Fibroblast of the conjunctiva (primary cell): ENCODE results near the gene HDAC8.
A peak's percentile ranks its signal among the peaks of the same experiment; 100 is the strongest.

Experiments
- DNase-seq: peaks from one replicate; pipeline ENCODE4 v3.0.0-alpha.2; 2010; ENCODE audit warnings: low read depth

Gene HDAC8

GRCh38 chrX:72316408-72317110 lies 256.1 kb downstream of the HDAC8 start:
- DNase-seq = no peak

DNA sequence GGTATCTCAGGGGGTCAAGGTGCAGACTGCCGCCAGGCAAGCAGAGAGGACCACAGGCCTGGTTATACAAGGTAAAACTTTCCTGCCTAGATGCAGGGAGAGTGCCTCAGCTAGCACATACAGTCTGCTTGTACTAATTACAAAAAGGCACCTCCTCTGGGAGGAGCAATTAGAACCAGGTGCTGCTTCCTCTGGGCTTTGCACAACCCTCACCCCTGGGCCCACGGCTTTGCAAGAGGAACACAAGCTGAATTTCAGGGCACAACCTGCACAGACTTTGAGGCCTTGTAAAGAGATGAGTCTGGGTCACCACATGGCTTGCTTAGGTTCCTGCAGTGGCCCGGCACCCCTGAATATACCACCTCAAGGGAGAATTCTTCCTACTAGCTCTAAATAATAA lies 257.8 kb downstream of the HDAC8 start:
- DNase-seq = no peak

DNA sequence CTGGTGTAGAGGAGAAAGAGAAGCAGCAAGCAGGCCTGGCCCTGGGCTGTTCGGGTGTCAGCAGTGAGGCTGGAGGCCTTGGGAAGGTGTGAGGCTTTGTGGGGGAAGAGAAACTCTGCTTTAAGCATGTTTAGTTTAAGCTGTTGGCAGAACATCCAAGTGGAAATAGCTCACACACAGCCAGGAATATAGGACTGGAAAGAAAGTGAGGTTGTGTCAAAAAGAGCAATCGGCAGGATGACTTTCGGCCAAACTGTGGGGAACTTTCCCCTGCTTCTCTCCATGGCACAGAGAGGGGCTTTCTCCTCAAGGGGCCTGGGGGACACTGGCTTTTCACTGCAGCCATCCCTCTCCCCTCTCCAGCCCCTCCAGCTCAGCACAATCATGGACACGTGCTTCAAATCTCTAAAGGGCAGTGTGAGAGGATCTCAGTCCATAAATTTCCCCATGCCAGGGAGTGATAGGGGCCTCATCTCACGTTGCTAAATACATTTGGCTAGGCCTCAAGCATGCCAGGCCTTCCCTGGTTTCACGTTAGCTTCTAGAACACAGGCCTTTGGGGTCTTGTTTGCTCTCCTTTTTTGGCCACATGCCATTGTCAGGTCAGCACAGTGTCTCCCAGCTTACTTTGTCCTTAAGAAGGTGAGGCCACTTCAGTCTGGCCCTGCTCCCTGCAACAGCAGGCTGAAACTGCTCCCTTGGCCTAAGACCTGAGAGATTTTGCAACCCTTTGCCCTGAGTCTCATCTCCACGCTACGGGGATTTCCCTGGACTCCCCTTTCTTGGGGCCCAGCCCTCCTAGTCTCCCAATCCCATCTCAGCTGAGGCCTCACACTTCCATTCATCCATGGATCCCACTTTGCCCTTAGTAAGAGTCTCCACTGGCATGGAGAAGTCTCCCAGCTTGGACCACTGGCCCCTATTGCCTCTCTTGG lies 258.7 kb downstream of the HDAC8 start:
- no peak for DNase-seq

DNA sequence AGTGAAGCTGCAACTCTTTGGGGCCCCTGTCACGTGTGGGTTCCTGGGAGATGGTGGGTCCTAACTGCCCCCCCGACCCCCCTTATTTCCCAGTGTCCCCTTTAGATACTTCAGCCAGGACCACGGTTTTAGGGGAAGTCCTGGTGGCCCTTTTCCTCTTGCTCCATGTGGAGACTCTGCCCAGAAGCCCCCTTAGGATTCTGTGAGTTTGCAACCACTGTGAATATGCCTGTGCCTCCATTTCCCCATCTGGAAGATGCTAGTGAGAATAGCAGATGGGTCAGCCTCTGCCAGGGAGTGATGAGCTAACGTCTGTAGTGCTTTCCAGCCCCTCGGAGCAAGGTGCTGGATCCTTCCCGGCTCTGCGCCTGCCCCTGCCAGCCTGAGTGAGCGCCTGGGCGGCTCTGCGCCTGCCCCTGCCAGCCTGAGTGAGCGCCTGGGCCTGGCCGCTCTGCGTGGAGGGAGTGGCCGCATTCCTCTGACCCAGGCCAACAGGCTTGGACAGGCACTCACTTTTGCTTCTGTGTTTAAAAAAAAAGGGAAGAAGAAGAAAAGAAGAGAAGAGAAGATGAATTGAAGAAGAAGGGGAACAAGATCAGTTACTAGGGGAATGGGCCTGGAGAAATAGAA lies 260.2 kb downstream of the HDAC8 start:
- no peak for DNase-seq

GRCh38 chrX:72309297-72310071 lies 263.2 kb downstream of the HDAC8 start:
- no peak for DNase-seq

GRCh38 chrX:72308566-72309296 lies 263.9 kb downstream of the HDAC8 start:
- peak; percentile 33 for DNase-seq

- DNase-seq = no peak
Observed at GRCh38 chrX:72308209-72308565, 264.5 kb downstream of the HDAC8 start.

GRCh38 chrX:72307646-72308051 lies 265.0 kb downstream of the HDAC8 start:
- DNase-seq = no peak

DNA sequence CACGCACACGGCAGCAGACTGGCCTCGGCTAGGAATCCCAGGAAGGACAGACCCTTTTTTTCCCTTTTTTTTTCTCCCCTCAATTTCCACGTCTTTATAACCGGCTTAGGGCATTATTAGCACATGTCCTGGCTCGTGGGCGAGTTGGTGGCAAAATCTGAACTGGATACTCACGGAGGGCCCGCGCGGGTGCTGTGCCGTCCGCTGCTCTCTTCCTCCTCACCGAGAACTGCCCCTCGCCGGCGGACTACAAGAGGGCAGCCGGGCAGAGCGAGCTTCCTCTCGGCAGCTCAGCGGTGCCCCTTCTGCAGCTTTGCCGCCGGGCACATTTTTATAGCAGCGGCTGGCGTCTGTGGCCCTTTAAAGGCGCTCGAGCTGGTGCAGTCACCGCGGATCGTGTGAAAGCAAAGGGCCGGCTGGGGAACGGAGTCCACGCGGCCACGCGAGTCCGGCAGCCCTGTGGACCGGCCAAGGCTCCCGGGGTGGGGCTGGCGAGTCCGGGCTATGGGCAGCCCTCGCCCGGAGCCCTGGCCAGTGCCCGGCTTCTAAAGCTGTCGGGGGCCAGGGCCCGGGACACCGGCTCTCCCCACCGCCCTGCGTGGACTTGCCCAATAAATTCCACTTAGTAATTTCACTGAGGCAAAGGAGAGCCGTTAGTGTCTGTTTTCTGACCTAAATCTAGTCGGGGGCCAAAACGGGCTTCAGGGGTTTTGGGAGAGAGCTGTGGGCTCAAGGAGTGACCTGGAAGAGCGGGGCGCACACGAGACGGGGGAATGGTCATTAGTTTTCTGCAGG lies 265.6 kb downstream of the HDAC8 start:
- DNase-seq = peak; percentile 30

GRCh38 chrX:72306085-72306801 lies 266.4 kb downstream of the HDAC8 start:
- DNase-seq = no peak

GRCh38 chrX:72305286-72306084 lies 267.2 kb downstream of the HDAC8 start, which contains the start of gene CITED1:
Gene CITED1 (minus strand): TSS chrX:72305914. CDS start chrX:72302869, 3,045 bp downstream.
- no peak for DNase-seq

GRCh38 chrX:72304877-72305276 lies 267.8 kb downstream of the HDAC8 start:
- no peak for DNase-seq

GRCh38 chrX:72301781-72302180 lies 270.9 kb downstream of the HDAC8 start:
- no peak for DNase-seq

DNA sequence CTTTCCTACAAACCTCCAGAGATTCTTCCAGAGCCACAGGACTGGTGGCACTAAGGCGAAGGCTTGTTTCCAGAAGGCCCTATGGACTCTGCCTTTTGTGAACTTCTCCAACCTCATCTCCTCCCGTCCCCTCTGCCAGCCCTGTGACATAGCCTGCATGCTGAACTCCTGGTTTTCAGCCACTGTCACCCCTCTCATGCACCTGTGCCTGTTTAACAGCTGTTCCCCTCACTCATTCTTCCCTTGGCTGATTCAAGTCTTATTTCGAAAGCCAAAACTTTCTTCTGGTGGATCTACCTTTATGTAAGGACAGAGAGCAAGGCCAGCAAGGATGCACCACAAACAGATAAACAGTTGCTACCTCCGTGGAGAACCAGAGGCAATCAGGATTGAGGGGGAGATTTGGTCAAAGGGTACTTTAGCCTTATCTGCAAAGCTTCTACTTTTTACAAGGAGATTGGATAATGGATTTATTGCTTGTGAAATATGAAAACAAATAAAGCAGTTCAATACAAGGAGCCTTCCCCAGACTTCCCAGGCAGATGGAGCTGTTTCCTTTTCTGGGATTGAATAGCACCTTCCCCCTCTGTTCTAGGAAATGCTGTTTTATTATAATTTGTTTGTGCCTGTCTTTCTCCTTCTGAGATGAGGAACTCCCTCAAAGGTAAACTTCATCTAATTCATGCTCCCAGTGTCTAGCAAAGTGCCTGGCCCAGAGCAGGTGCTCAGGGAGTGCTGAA lies 272.6 kb downstream of the HDAC8 start:
- no peak for DNase-seq

DNA sequence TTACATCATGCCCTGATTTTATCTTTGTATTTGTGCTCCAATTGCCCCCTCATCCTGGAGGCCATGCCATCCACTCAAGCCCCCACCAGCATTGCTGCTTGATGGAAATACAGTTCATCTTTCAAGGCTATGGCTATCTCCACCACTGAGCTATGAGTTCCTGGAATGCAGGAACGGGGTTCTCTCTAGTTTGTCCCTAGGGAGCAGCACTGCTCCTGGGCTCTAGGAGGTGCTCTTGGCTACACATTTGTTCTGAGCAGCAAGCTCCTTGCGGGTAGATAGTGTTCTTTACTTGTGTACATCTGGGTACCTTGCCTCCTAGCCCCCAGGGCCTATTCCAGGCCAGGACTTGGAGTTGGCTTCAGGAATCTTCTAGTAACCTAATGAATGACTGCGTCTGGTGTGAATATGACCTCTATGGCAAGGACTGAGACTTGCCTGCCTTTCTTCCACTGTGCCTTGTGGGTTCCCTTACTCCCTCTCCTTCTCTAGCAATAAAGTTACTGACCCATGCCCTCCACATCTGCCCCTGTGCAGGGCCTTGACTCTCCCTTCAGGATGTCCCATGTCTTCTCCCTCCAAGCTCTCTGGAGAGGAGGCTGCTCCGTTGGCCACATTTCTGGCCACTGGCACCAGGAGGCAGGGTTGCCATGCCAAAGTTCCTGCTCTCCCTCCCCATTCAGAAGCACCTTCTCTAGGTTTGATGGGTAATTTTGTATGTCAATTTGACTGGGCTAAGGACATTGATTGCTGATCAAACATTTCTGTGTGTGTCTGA lies 274.5 kb downstream of the HDAC8 start:
- DNase-seq = no peak

DNA sequence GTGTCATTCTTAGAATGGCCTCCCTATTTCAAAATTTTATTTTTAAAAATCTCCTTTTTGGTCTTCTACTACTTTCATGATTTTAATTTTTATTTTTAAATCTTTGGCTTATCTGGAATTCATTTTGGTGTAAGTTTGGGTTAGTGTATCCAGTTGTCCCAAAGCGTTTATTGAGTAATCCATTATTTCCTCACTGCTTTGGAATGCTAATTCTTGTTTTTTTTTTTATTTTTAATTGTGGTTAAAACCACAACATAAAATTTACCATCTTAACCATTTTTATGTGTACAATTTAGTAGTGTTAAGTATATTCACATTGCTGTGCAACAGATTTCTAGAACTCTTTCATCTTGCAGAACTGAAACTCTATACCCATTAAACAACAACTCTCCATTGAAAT lies 275.7 kb downstream of the HDAC8 start:
- no peak for DNase-seq

DNA sequence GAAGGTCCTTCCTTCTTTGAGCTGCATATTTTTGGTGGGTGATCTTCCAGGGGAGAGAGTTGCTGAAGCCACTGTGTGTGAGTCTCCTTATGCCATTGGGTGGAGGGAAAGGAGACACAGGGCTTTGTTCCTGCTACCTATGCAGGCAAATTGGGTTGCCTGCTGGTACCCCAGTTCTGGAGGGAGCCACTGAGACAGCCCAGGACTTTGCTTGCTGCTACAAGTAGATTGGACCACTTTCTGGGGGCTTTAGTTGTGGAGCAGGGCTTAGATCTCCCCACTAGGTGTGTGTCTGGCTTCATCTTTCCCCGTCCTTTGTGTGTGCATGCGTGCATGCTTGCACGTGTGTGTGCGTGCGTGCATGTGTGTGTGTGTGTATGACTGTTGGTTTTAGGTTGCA lies 276.9 kb downstream of the HDAC8 start:
- no peak for DNase-seq
